IMR-90 (cell line): ENCODE measurements around the gene CHST8. TPM values are rescaled to one million over a fixed set of nuclear protein-coding genes. Genes with fewer than 3 reads are reported as not detected.

ENCODE experiments used
- ATAC-seq: fragments of 200-7000 bp; cut with Tn5 transposase; 2 replicates; pipeline ENCODE4 v1.9.1; 2020; ENCODE audit warnings: low read depth, mild to moderate bottlenecking, moderate library complexity
- BruUV-seq: library from RNA; stranded (reverse); fragments of 400-500 nt; replicated peaks from 2 replicates; lab custom pipeline; 2021; lab: Mats Ljungman, UMichigan
- CTCF ChIA-PET: fragments of 300-600 bp; formaldehyde crosslinking; extraction: SDS; loops from one replicate; lab custom pipeline; 2021; ENCODE audit warnings: antibody characterized with exemption; lab: Yijun Ruan, JAX
- POLR2A ChIA-PET: fragments of 300-600 bp; sonication (Branson Sonifier 250); formaldehyde crosslinking; loops from one replicate; lab custom pipeline; 2022; ENCODE audit warnings: antibody characterized with exemption; ENCODE audit not compliant: unreplicated experiment; lab: Charles Lee
- DNase-seq: peaks from one replicate; pipeline ENCODE4 v3.0.0; 2013
- H2AFZ ChIP-seq: replicated peaks from 2 replicates; pipeline ENCODE3; 2013; ENCODE audit warnings: low read length, mild to moderate bottlenecking; ENCODE audit not compliant: poor library complexity
- H2AK5ac ChIP-seq: 2 replicates; pipeline ENCODE4 v1.6.1; 2013; ENCODE audit warnings: low read depth, low read length, inconsistent platforms
- H2AK9ac ChIP-seq: replicated peaks from 2 replicates; pipeline ENCODE3; 2013; ENCODE audit warnings: mild to moderate bottlenecking, low read depth, low read length, moderate library complexity; ENCODE audit not compliant: poor library complexity
- H2BK120ac ChIP-seq: 2 replicates; pipeline ENCODE4 v1.6.1; 2013; ENCODE audit warnings: low read depth, low read length, inconsistent platforms
- H2BK15ac ChIP-seq: 3 replicates; pipeline ENCODE4 v1.6.1; 2013; ENCODE audit warnings: low read depth, low read length, inconsistent platforms
- H2BK20ac ChIP-seq: 2 replicates; pipeline ENCODE4 v1.6.1; 2013; ENCODE audit warnings: low read depth, mild to moderate bottlenecking, inconsistent platforms, low read length, moderate library complexity
- H2BK5ac ChIP-seq: 2 replicates; pipeline ENCODE4 v1.6.1; 2013; ENCODE audit warnings: mild to moderate bottlenecking, low read depth, low read length, inconsistent platforms; ENCODE audit not compliant: poor library complexity, severe bottlenecking
- H3K14ac ChIP-seq: replicated peaks from 2 replicates; pipeline ENCODE4 v1.6.1; 2013; ENCODE audit warnings: low read depth, low read length, inconsistent platforms
- H3K18ac ChIP-seq: 2 replicates; pipeline ENCODE4 v1.6.1; 2013; ENCODE audit warnings: low read depth, low read length, control low read depth
- H3K23ac ChIP-seq: 2 replicates; pipeline ENCODE4 v1.6.1; 2013; ENCODE audit warnings: low read depth, low read length, inconsistent platforms
- H3K27ac ChIP-seq: 2 replicates; pipeline ENCODE4 v1.5.1; 2013; ENCODE audit warnings: mild to moderate bottlenecking, control low read depth, low read length; ENCODE audit not compliant: insufficient read depth
- H3K27me3 ChIP-seq: 2 replicates; pipeline ENCODE4 v1.6.1; 2013; ENCODE audit warnings: low read length; ENCODE audit not compliant: control insufficient read depth, insufficient read depth
- H3K36me3 ChIP-seq: 2 replicates; pipeline ENCODE4 v1.6.1; 2013; ENCODE audit warnings: low read length, mixed read lengths; ENCODE audit not compliant: control insufficient read depth, insufficient read depth
- H3K4ac ChIP-seq: 2 replicates; pipeline ENCODE4 v1.6.1; 2013; ENCODE audit warnings: low read depth, low read length, inconsistent platforms
- H3K4me1 ChIP-seq: 2 replicates; pipeline ENCODE4 v1.6.1; 2013; ENCODE audit warnings: low read length, mixed read lengths; ENCODE audit not compliant: control insufficient read depth, insufficient read depth
- H3K4me2 ChIP-seq: 2 replicates; pipeline ENCODE4 v1.6.1; 2013; ENCODE audit warnings: low read depth, mild to moderate bottlenecking, control low read depth, low read length, moderate library complexity
- H3K4me3 ChIP-seq: 2 replicates; pipeline ENCODE4 v1.5.1; 2013; ENCODE audit warnings: low read depth, mild to moderate bottlenecking, control low read depth, low read length, moderate library complexity; ENCODE audit not compliant: insufficient read depth
- H3K56ac ChIP-seq: 2 replicates; pipeline ENCODE4 v1.6.1; 2013; ENCODE audit warnings: low read length, inconsistent platforms; ENCODE audit not compliant: insufficient read depth; ENCODE audit errors: extremely low read depth
- H3K79me1 ChIP-seq, 2 experiments: 2 replicates each; pipeline ENCODE4 v1.6.1; 2013; ENCODE audit warnings: low read length in 2 of 2, inconsistent platforms in 1 of 2, low read depth in 1 of 2
- H3K9ac ChIP-seq: 2 replicates; pipeline ENCODE4 v1.6.1; 2013; ENCODE audit warnings: low read depth, low read length, control low read depth
- H3K9me1 ChIP-seq: 2 replicates; pipeline ENCODE4 v1.6.1; 2013; ENCODE audit warnings: low read length, inconsistent platforms; ENCODE audit not compliant: insufficient read depth
- H3K9me3 ChIP-seq: 2 replicates; pipeline ENCODE4 v1.6.1; 2013; ENCODE audit warnings: low read length; ENCODE audit not compliant: control insufficient read depth, insufficient read depth
- H4K20me1 ChIP-seq: 2 replicates; pipeline ENCODE4 v1.6.1; 2013; ENCODE audit warnings: low read length, inconsistent platforms; ENCODE audit not compliant: insufficient read depth
- H4K5ac ChIP-seq: 2 replicates; pipeline ENCODE4 v1.6.1; 2013; ENCODE audit warnings: mild to moderate bottlenecking, low read depth, low read length, control low read depth
- H4K8ac ChIP-seq, 2 experiments: 2 replicates each; pipeline ENCODE4 v1.6.1; 2013; ENCODE audit warnings: low read depth in 2 of 2, low read length in 2 of 2, control low read depth in 1 of 2, inconsistent platforms in 1 of 2
- H4K91ac ChIP-seq: 2 replicates; pipeline ENCODE4 v1.6.1; 2013; ENCODE audit warnings: low read depth, low read length, inconsistent platforms; ENCODE audit not compliant: insufficient read depth
- CHD1 ChIP-seq: IDR thresholded peaks from 2 replicates; pipeline ENCODE4 v1.6.1; 2012; ENCODE audit warnings: low read depth, low read length, improper control_type of control experiment
- FOS ChIP-seq: fragments of 150-350 bp; IDR thresholded peaks from 2 replicates; pipeline ENCODE4 v1.6.1; 2016; ENCODE audit warnings: low read depth, low read length
- MXI1 ChIP-seq: IDR thresholded peaks from 2 replicates; pipeline ENCODE4 v1.6.1; 2012; ENCODE audit warnings: low read depth, mild to moderate bottlenecking, low read length, moderate library complexity, borderline replicate concordance
- NFE2L2 ChIP-seq: fragments of 150-350 bp; IDR thresholded peaks from 2 replicates; pipeline ENCODE4 v1.6.1; 2016; ENCODE audit warnings: low read depth, mild to moderate bottlenecking, low read length
- RFX5 ChIP-seq: IDR thresholded peaks from 2 replicates; pipeline ENCODE4 v1.8.0; 2012; ENCODE audit warnings: low read depth, mild to moderate bottlenecking, low read length, moderate library complexity
- WGBS, 2 experiments: methylation state at CpG; one replicate each; pipeline versions ENCODE4 v1.1.5 to v1.1.7; 2013; ENCODE audit warnings: missing lambda C conversion rate in 2 of 2; ENCODE audit not compliant: insufficient read length in 1 of 2; ENCODE audit errors: extremely low coverage in 2 of 2; 5-methylcytosine and 5-hydroxymethylcytosine counted together
- dilution Hi-C: fragments of 300-500 bp; cut with HindIII; formaldehyde crosslinking; loops from one replicate; pipeline ENCODE4 v1.14.3; 2018; ENCODE audit warnings: low sequenced_read_pairs; ENCODE audit not compliant: unreplicated experiment
- in situ Hi-C: fragments of 300-500 bp; cut with MboI; formaldehyde crosslinking; loops from 3 replicates; pipeline ENCODE4 v1.14.3; 2019; ENCODE audit warnings: low sequenced_read_pairs, inconsistent platforms, mixed read lengths
- intact Hi-C: fragments of 100-400 bp; cut with micrococcal nuclease; formaldehyde crosslinking; loops from 2 replicates; pipeline ENCODE4 v1.10.0; 2022
- polyA plus RNA-seq, 3 experiments: library from polyadenylated mRNA; depleted of rRNA; stranded (reverse); fragments of >200 nt; gene quantifications; 2 replicates each; pipeline ENCODE4 v1.2.3, GENCODE V29; 2012; ENCODE audit warnings: low replicate concordance in 1 of 3
- total RNA-seq: library from RNA; depleted of rRNA; stranded (reverse); fragments of >200 nt; gene quantifications from 2 replicates; pipeline ENCODE4 v1.2.3, GENCODE V29; 2012
- TF ChIP-seq, protein P1 (sequence below): fragments of 150-350 bp; IDR thresholded peaks from 2 replicates; pipeline ENCODE4 v1.6.1; 2016; ENCODE audit warnings: low read depth, mild to moderate bottlenecking, low read length, moderate library complexity, borderline replicate concordance
- TF ChIP-seq, protein P2 (sequence below): fragments of 150-350 bp; IDR thresholded peaks from 2 replicates; pipeline ENCODE4 v1.6.1; 2017; ENCODE audit warnings: mild to moderate bottlenecking, antibody characterized with exemption, low read length, low read depth

The CHST8 gene
- total and polyA plus RNA-seq, 2 of the 4 experiments (the other 2 are of a cell fraction): not detected

DNA sequence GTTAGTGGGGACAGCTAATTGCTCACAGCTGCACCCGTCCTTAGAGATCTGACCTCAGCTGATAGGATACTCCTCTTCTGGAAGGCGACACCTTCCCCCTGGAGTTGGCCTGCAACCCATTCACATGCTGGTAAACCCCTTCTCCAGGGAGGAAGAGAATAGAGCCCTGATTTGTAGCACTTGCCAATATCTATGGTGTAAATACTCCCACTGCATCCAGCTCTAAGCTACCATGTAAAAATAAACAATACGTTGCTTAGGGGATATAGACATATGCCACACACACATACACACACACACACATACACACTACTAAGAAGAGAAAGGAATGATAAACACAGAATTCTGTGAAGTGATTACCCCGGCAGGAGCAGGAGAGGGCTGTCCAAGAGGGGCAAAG lies 125.5 kb downstream of the CHST8 start:
- dilution Hi-C loops (no loop called here), intact Hi-C loops (no loop called here), in situ Hi-C loops (no loop called here)
- 0% methylated on average over 1 of the region's 4 CpGs; no CpG with 5 or more reads in 1 of the 2 experiments for WGBS, 2 experiments
- ChIA-PET CTCF (interaction anchor here (0.6 kb wide), 1 partner anchor 34 kb away, joined by 3 read pairs; no protein-coding TSS in a partner anchor), POLR2A (no interaction called here)
- Histone ChIP-seq H3K23ac (no peak overlapping the region), H4K20me1 (no peaks in the 10 kb centered on the region), H3K4ac (no peak overlapping the region), H2AFZ (no peak overlapping the region), H3K4me1 (no peaks in the 10 kb centered on the region), H3K14ac (no peak overlapping the region), H2BK15ac (no peak overlapping the region), H4K5ac (no peak overlapping the region), H3K18ac (no peak overlapping the region), H3K79me1 (no peaks in the 10 kb centered on the region), H2BK20ac (no peak overlapping the region), H3K9ac (no peak overlapping the region), H2AK9ac (no peak overlapping the region), H4K8ac (no peak overlapping the region), H3K9me1 (no peaks in the 10 kb centered on the region), H3K9me3 (no peaks in the 10 kb centered on the region), H3K27ac (no peak overlapping the region), H3K36me3 (no peaks in the 10 kb centered on the region), H3K56ac (no peak overlapping the region), H4K91ac (no peak overlapping the region), H3K27me3 (no peaks in the 10 kb centered on the region), H2AK5ac (no peak overlapping the region), H3K4me3 (no peak overlapping the region), H2BK5ac (no peak overlapping the region), H2BK120ac (no peak overlapping the region), H3K4me2 (no peak overlapping the region)
- TF ChIP-seq CHD1 (no peak), NFE2L2 (no peak), RFX5 (no peak), MXI1 (no peak), FOS (no peak)
- TF ChIP-seq, protein P1, sequence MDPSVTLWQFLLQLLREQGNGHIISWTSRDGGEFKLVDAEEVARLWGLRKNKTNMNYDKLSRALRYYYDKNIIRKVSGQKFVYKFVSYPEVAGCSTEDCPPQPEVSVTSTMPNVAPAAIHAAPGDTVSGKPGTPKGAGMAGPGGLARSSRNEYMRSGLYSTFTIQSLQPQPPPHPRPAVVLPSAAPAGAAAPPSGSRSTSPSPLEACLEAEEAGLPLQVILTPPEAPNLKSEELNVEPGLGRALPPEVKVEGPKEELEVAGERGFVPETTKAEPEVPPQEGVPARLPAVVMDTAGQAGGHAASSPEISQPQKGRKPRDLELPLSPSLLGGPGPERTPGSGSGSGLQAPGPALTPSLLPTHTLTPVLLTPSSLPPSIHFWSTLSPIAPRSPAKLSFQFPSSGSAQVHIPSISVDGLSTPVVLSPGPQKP: no peak
- TF ChIP-seq, protein P2, sequence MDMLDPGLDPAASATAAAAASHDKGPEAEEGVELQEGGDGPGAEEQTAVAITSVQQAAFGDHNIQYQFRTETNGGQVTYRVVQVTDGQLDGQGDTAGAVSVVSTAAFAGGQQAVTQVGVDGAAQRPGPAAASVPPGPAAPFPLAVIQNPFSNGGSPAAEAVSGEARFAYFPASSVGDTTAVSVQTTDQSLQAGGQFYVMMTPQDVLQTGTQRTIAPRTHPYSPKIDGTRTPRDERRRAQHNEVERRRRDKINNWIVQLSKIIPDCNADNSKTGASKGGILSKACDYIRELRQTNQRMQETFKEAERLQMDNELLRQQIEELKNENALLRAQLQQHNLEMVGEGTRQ: no peak
- BruUV-seq: no TSS peak
- ATAC-seq: no peak
- DNase-seq: no peak
